Thyroid gland (tissue), 4 donors: Measurements from ENCODE around the gene BCAS1.

Source experiments
- POLR2A ChIP-seq, 2 donors: fragments of 450-650 bp; IDR thresholded peaks; one replicate each; pipeline ENCODE4 v1.6.1; 2017; ENCODE audit warnings: antibody characterized with exemption in 2 of 2, mild to moderate bottlenecking in 2 of 2, moderate library complexity in 1 of 2
- TF ChIP-seq, protein P1 (sequence below), 6 experiments: fragments of 200-600 bp in 3 of 6; fragments of 450-650 bp in 3 of 6; sonication (generic) in 3 of 6; IDR thresholded peaks; one replicate each; pipeline ENCODE4 v1.5.1; 2016 to 2019; ENCODE audit warnings: antibody characterized with exemption in 6 of 6, mild to moderate bottlenecking in 2 of 6, inconsistent platforms in 1 of 6, moderate library complexity in 1 of 6

GRCh38 chr20:54063580-54063979 lies 6.8 kb downstream of the BCAS1 start:
- TF ChIP-seq POLR2A (IDR thresholded peaks at IDR 0.05), result no peak
- TF ChIP-seq, protein P1, sequence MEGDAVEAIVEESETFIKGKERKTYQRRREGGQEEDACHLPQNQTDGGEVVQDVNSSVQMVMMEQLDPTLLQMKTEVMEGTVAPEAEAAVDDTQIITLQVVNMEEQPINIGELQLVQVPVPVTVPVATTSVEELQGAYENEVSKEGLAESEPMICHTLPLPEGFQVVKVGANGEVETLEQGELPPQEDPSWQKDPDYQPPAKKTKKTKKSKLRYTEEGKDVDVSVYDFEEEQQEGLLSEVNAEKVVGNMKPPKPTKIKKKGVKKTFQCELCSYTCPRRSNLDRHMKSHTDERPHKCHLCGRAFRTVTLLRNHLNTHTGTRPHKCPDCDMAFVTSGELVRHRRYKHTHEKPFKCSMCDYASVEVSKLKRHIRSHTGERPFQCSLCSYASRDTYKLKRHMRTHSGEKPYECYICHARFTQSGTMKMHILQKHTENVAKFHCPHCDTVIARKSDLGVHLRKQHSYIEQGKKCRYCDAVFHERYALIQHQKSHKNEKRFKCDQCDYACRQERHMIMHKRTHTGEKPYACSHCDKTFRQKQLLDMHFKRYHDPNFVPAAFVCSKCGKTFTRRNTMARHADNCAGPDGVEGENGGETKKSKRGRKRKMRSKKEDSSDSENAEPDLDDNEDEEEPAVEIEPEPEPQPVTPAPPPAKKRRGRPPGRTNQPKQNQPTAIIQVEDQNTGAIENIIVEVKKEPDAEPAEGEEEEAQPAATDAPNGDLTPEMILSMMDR (IDR thresholded peaks at IDR 0.05), result no peak
